Skin of body (tissue), 2 donors: ENCODE measurements around the gene NR6A1. TPM values are rescaled to one million over a fixed set of nuclear protein-coding genes. Genes with fewer than 3 reads are reported as not detected.
"Not testable (repeated sequence)": the region's sequence is repeated elsewhere in the genome, so short reads cannot be mapped to it uniquely, and the experiment has no call there.

ENCODE experiments used
- DNase-seq: peaks from one replicate; lab custom pipeline; 2025; lab: John Stamatoyannopoulos, UW
- total RNA-seq: library from RNA; depleted of rRNA; stranded (reverse); fragments of >200 nt; gene quantifications from one replicate; pipeline ENCODE4 v1.2.3, GENCODE V29; 2014

Gene NR6A1
- total RNA-seq, 1 donor from 2014 or later: 0.99 TPM

DNA sequence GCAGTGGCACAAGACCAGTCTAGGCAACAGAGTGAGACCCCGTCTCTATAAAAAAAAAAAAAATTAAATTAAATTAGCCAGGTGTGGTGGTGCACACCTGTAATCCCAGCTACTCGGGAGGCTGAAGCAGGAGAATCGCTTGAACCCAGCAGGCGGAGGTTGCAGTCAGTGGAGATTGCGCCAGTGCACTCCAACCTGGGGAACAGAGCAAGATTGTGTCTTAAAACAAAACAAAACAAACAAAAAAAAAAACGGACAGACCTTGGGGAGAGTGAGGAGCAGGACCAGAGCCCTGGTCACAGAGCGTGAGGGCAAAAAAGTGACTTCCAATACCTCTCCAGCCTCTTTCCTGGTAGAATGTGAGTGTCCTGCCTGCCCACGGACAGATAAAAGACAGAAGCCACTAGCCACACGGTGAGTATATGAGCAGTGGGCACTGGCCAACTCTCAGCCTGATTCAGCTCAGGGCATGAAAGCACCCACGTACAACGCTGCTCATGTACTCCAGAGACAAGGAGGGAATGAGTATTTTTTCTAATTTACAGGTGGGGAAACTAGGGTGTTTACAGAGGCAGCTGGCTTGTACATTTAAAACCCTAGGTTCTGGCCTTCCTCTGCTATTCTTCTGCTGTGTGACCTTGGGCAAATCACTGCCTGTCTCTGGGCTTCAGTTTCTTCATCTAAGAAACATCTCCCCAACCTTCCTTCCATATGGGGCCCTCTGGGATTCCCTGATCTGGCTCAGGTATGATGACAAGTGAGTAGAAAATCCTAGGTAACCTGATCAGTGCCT, 7.7 kb upstream of the NR6A1 start:
- DNase-seq: no peak

DNA sequence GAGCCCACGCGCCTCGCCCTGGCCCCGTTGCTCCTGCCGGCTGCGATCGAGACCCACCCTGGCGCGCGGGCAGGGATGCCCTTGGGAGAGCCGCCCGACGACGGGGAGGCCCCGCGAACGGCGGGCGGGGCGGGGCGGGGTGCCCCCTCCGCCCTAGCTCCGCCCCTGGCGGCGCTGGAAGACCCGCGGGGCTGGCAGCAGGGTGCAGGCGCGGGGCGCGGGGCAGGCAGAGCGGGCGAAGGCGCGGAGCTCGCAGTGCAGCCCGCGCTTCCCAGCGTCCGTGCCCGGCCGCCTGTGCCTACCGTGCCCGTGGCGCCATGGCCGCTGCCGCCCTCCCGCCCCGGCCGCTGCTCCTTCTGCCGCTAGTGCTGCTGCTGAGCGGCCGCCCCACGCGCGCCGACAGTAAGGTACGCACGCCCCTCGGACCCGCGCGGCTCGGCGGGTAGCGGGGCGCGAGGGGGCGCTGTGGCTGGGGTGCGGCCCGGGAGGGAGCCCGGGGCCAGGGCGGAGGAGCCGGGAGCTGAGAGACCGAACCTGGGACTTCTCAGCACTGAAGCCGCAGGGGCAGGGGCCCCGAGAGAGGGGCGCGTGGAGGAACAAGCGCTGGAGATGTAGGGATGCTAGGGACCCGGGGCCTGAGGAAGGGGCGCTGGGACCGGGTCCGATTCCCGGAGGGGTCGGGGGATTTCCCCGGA, 6.0 kb upstream of the NR6A1 start, which contains the start of gene OLFML2A:
Gene OLFML2A, plus strand, starts transcription at position 180 of the 695 bp plus-strand sequence. Its CDS starts 138 bp downstream, at position 318.
- no peak for DNase-seq

DNA sequence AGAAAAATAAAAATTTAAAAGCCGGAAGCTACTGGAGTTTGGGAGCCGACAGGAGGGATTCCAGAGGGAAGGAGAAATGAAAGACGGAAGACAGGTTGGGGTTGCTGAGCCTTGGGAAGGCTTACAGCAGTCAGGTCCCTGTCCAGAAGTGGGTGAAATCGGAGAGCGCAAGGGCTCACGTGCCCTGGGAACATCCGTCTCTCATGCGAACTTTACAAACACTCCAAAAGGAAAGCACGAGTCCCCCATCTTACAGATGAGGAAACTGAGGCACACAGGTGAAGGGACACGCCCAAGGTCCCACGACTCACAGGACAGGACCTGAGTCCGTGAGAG, 5.5 kb upstream of the NR6A1 start:
- no peak for DNase-seq

DNA sequence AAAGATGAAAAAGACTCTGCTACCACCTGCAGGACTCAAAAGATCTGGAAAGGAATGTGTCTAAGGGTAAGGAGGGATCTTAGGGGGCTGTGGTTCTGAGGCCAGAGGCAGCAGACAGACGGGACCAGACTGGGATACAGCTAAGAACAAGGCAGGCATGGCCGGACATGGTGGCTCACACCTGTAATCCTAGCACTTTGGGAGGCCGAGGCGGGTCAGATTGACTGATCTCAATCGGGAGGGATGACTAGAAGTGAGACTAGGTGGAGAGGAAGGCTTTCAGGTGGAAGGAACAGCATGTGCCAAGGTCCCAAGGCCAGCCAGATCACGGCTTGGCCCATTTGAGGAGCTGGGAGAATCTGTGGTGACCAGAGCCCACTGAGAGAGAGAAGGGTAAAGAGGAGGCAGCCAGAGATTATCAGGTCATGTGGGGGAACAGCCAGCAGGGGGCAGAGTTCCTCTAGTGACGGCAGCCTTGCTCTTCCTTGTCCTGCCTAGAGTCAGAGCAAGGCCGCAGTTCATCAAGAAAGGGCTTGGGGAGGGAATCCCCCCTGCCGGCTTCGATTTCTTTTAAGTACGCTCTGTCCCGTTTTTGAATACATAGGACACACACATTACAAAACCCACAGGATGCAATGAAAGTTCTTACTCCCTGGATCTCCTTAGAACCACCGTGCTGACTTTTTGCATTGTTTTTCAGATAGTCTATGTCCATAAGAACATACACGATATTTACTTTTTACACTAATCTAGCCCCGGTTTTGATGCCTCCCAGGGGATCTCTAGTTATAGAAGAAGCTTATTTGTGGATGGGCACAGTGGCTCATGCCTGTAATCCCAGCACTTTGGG, 3.2 kb upstream of the NR6A1 start:
- peak; percentile 56 for DNase-seq

DNA sequence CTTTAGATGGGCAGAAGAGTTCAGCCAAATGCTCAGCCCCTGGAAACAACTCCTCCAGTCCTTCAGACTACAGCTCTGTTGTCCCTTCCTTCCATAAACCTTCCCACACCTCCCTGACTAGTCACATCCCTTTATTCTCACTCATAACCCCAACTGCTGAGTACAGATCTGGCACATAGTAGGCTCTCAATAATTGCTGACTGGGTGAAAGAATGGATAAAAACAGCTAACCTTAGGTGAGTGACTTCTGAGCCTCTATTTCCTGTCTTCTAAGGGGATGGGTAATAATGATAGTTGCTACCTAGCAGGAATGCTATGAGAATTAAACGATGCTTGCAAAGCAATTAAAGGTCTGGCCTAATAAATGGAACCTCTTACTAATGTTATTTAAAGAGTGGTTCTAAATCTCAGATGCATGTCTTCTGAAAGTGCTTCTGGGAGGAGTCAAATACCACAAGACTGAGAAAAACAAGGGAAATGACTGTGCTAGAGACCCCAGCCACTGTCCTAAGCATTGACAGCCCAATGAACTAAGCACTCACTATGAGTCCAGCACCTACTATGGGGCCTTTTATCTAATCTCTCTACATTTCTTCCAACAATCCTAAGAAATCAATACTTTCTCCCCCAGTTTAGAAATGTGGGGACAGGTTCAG, 2.5 kb upstream of the NR6A1 start:
- no peak for DNase-seq

DNA sequence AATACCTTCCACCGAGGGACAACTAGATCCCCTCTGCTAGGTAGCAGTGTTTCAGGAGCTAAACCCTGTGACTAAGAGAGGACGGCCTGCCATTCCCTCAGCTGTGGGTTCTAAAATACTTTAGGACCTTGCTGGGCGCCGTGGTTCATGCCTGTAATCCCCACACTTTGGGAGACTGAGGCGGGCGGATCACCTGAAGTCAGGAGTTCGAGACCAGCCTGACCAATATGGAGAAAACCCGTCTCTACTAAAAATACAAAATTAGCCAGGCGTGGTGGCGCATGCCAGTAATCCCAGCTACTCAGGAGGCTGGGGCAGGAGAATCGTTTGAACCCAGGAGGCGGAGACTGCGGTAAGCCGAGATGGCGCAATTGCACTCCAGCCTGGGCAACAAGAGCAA, 1.8 kb upstream of the NR6A1 start:
- DNase-seq: not testable (repeated sequence)

DNA sequence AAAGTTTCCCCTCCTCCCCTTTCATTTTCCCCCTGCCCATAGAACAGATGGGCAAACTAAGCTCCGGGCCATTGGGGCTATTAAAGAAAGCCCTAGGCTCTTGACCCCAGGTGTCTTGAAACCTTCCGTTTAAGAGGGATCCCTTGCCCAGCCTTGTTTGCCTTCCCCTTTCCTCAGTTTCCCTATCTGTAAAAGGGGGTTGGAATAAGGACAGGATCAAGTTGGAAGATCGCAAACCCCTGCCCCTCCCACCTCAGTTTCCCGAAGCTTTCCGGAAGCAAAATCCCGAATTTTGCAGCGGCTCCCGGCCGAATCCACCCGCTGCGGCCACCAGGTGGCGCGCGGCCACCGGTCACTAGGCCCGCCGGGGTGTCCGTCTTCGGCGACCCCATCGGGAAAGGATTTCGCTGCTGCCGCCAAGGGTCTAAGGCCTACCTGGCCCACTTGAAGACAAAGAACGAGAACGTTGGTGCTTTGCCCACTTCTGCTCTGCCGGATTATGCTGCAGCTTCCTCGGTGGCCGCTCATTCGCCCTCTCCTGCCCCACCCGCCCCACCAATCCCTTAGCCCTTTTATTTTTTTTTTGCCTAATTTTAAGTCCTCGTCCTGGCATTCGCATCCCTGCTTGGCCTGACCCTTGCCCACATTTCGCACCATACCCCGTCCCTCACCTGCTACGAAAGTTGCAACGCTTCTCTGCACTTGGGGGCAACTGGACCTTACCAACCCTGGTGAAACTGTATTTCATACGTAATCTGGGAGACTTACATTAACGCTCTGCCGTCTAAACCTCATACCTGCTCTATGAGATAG, 962 bp upstream of the NR6A1 start:
- peak; percentile 82 for DNase-seq

DNA sequence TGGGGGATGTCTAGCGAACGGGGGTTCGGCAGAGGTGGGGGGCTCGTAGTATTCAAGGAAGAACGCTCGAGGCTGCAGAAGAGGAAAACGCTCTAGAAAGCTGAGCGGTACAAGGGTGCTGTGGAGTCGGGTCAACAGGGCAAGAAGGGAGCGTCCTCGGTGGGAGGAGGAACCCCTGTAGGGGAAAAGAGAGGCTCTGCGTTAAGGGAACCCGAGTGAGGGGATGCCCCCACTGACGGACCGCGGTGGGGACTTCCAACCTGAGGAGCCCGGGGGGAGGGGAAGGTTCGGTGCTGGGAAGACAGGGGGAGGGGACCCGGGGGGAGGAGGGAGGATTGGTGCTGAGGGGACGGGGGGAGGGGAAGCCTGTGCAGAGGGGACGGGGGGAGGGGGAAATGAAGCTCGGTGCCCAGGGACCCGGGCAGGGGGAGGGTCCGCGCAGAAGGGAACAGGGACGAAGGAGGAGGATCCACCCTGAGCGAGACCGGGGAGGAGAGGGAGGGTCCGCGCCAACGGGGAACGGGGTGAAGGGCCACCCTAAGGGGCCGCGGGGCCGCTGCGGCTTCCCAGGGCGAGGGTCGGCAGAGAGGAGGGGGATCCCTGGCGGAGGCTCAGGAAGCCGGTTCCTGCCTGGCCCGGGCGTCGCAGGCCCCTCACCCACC, 621 bp downstream of the NR6A1 start:
- DNase-seq: no peak

DNA sequence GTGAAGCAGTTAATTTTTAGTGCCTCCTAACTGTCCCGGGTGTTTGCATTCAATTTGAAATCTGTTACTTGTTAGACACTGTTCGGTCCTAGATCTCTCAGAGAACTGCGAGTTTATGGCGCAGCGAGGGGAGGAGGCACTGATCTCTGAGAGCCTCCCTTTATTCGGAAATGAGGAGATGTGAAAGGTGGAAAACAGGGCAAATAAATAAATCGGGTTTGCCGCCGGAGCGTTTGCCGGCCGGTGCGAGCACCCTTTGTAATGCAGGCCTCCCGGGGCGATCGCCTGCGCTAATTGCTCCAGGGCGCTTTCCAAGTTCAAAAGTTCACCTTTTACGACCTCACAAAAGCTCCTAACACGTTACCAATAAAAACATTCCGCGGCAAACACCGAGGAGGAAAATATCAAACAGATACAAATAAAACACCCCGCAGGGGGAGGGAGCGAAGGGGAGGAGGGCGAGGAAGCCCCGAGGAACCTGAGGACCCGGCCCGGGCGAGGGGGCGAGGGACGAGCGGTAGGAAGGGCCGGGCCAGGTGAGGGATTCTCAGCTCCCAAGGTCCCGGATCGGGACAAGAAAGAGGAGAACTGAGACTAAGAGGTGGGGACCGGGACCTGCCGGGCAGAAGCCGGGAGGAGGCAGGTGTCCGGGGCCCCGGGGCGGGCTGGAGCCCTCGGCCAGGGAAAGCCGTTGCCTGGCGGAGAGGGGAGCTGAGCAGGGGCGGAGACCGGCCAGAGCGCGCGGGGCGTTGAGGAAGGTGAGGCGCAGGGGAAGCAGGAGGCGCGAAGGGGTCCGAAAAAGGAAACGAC, 1.4 kb downstream of the NR6A1 start:
- DNase-seq: peak; percentile 42

DNA sequence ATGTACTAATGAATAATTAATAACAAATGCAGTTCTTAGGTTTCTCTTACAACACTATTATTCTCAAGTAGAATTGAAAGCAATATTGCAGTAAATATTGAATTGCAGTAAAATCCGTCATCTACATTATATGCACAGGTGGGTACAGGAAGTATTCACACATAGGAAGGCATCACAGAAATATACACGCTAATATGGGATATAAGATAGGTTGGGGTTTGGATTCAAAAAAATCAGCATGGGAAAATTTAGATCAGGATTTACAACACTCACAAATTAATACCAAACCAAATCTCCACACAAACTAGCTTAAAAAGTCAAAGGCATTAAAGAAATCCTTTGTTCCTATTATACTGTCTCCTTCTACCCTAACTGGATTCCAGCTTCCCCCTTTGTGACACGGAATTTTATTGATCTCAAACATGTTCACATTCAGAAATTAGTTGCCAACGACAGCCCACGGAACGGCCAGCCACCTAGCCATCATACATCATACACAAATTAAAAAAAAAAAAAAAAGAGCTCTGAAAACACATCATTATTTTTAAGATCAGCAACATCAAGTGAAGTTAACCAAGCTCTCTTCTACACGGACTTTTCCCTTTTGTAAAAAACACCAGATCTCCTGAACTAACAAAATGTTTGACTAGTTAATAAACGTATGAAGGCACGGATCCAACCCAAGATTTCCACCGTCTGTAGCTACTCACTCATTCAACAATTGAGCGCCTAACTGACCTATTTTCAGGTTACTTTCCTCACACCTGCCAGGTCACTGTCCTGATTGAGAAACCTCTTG, 2.2 kb downstream of the NR6A1 start:
- DNase-seq: no peak

DNA sequence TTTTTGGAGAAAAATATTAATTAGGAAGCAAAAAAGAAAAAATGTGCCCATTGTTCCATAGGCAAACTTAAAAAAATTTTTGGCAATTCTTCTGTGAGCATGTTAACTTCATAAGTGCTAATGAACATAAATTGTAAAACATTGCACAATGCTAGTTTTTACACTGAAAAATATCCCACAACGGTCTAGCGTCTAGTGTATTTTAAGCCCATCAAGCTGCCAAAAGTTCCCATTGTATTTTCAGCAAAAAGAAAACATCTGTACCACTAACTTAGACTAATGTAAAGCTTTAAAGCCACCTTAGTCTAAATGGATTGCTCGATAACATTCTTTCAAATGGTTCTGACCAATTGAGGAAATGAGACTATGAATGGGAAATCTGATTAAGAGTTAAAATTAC, 2.8 kb downstream of the NR6A1 start:
- no peak for DNase-seq

DNA sequence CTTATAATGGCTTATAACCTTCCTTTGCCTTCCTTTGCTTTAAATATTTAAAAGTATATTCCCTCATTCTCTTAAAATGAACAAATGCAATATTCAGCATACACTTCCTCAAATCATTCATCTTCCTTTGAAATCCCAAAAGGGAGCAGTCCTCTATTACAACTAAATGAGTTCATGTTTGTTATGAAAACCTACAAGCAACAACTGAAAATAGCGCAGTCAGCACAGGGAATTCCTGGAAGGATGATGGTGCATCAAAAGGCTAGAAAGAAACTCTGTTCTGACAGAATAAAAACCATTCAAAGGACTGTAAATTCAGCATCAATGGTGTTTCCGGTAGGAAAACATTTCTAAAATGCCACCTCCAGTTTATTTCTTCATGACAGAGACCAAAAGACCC, 3.3 kb downstream of the NR6A1 start:
- DNase-seq: no peak

DNA sequence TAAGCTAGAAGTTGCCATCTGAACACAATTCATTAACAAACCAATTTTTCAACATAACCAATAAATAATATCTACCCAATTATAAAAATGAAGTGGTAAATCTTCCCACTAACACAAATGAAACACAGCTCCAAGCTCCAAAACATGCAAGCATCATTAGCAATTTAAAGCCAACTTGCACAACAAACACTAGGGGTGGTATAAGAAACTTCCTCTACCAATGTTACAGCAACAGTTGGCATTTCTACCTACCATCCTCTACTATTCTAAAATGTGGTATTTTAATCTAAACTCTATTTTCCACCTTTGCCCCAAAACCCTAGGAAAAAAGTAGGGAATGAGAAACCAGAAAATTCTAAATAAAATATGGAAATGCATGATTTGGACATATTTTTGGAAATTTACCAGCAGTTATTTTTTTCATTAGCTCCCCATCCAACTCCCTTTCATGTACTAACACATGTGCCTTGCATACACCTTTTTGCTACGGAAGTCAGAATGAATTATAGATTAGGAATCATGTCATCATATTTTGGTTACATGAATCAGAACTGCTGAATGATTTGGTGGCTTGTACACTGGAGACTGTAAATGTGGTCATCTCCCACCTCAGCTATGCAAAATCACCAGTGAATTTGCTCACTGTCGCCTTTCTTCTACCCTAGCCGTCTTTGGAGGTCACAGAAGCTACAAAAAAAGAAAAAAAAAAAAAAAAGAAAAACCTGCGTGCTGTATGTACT, 4.1 kb downstream of the NR6A1 start:
- DNase-seq: no peak

DNA sequence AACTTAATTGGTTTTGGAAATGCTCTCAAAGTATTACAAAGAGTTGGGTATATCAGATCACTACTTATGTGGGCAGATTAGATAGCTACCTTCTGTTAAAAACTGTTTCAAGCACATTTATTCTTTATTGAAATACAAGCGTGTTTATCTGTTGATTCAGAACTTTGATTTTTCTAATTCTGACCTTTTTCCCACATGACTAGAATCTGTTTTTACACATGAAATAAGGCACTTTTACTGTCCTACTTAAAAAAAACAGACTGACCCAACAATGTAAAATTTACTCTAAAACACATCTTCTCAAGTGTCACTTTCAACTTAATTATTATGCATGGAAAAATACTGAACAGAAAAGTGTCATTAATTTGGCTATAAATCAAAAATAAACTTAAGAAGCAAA, 4.8 kb downstream of the NR6A1 start:
- DNase-seq: no peak

DNA sequence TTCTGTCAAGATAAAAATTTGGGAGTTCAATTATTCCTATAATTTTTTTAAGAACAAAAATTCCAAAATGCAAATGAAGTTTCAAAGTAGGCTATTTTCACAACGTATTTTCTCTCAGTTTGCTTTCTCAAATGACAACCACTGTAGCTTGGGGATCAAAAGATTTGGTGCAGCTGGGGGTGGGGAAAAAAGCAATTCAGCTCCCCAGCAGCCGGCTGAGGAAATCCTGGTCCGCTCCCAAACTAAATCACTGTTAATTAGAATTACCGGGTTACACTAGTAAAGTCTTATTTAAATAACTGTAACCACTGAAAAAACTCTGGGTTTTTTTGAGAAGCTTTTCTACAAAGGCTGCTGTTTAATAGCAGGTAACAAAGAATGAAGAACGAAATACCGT, 5.7 kb downstream of the NR6A1 start:
- no peak for DNase-seq

DNA sequence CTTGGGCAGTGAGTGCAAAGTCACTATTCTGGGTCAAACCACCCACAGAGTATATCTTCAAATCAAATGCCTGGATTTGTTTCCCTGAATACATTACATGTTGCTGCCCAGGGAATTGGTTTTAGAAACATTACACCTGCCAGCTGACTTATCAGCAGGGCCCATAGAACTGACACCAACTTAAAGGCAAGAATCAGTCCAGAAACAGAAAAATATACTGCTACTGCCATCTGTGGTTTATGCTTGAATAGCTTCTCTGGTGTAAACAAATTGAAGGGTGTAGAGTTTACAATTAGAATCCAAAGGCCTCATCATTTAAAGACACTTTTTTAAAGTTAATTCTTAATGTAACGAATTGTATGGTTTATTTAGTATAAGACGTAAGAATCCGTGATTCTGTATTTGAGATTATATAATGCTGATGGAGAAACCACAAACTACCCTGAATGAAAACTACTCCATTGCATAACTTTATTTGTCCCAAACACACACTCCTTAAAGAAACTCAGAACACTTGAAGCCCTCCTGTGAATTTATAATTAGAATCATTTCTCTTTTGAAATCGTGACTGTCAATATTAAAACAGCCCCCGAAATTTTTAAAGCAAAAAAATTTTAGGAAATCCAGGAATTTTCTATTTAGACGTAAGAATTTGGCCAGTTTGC, 6.2 kb downstream of the NR6A1 start:
- no peak for DNase-seq

DNA sequence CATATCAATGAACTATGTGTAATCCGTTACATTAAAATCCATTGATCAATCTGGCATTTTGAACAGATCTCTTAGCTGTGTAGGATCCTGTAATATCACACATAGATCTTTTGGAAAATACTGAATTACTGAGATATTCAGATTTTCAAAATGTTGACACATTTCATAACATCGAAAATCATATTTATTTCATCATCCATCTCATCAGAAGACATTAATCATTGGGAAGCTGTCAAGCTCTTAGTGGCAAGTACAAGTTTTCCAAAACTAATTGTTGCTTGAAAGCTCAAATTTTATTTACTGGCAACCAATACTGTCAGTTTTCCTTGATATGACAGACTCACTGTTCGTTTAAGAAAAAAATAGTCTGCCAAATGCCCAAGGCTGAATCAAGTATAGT, 8.5 kb downstream of the NR6A1 start:
- DNase-seq: no peak
